OCI-LY7 (cell line): ENCODE results near the gene C4B.

Source experiments
- CTCF ChIP-seq: fragments of 200-600 bp; sonication (generic); conservative IDR thresholded peaks from 2 replicates; pipeline ENCODE4 v1.5.1; 2014; ENCODE audit warnings: mild to moderate bottlenecking, antibody characterized with exemption, low read length, moderate library complexity, mixed read lengths
- EZH2phosphoT487 ChIP-seq: fragments of 200-600 bp; sonication (generic); IDR thresholded peaks from 2 replicates; pipeline ENCODE4 v1.6.1; 2018; ENCODE audit warnings: low read depth, borderline replicate concordance, mild to moderate bottlenecking, mixed run types, antibody characterized with exemption, low read length, moderate library complexity, mixed read lengths

GRCh38 chr6:31966997-31967925, 47.3 kb upstream of the C4B start:
- TF ChIP-seq CTCF: no peak
- TF ChIP-seq EZH2phosphoT487: no peak
